CD4-positive, alpha-beta T cell treated with Interleukin-21 for 1 hour (primary cell): ENCODE measurements around the gene CEP57L1.
A peak's percentile ranks its signal among the peaks of the same experiment; 100 is the strongest.
"Not testable (repeated sequence)": the region's sequence is repeated elsewhere in the genome, so short reads cannot be mapped to it uniquely, and the experiment has no call there.

Source experiments
- DNase-seq: peaks from one replicate; pipeline ENCODE4 v3.0.0-alpha.2; 2020

Gene CEP57L1

GRCh38 chr6:109075934-109076333 lies 19.4 kb upstream of the CEP57L1 start:
- no peak for DNase-seq

GRCh38 chr6:109076377-109076776 lies 18.9 kb upstream of the CEP57L1 start:
- DNase-seq: no peak

- no peak for DNase-seq
Measured at GRCh38 chr6:109079981-109080380, 15.3 kb upstream of the CEP57L1 start.

DNA sequence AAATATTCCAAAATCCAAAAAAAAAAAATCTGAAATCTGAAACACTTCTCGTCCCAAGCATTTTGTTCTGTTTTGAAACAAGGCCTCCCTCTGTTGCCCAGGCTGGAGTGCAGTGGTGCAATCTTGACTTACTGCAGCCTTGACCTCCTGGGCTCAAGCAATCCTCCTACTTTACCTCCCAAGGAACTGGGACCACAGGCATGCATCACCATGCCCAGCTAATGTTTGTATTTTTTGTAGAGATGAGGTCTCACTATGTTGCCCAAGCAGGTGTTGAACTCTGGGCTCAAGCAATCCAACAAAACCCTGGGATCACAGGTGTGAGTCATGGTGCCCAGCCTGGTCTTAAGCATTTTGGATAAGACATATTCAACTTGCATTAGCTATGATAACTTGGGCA lies 14.3 kb upstream of the CEP57L1 start:
- no peak for DNase-seq

GRCh38 chr6:109081516-109082187 lies 13.7 kb upstream of the CEP57L1 start:
- DNase-seq: no peak

- no peak for DNase-seq
Measured at GRCh38 chr6:109082188-109082577, 13.1 kb upstream of the CEP57L1 start.

DNA sequence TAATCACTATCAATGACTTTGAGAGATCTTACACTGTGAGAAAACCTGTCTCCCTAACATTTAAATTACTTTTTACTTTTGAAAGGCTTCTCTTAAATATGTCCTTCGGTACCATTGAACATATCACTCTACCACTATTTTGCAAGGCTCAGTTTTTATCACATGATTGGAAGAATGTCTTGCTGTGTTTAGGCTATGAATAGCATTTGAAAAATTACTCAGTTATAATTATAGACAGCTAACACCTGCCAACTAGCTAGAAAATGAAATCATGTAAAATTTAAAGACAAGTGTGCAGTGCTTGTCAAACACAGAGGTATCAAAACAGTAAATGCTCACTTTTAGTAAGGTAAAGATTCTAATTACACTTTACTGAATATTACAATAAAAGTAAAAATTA lies 11.7 kb upstream of the CEP57L1 start:
- no peak for DNase-seq

GRCh38 chr6:109084146-109084545 lies 11.2 kb upstream of the CEP57L1 start:
- not testable (repeated sequence) for DNase-seq

GRCh38 chr6:109087661-109088264 lies 7.5 kb upstream of the CEP57L1 start:
- DNase-seq: no peak

GRCh38 chr6:109088995-109089394 lies 6.3 kb upstream of the CEP57L1 start:
- no peak for DNase-seq

DNA sequence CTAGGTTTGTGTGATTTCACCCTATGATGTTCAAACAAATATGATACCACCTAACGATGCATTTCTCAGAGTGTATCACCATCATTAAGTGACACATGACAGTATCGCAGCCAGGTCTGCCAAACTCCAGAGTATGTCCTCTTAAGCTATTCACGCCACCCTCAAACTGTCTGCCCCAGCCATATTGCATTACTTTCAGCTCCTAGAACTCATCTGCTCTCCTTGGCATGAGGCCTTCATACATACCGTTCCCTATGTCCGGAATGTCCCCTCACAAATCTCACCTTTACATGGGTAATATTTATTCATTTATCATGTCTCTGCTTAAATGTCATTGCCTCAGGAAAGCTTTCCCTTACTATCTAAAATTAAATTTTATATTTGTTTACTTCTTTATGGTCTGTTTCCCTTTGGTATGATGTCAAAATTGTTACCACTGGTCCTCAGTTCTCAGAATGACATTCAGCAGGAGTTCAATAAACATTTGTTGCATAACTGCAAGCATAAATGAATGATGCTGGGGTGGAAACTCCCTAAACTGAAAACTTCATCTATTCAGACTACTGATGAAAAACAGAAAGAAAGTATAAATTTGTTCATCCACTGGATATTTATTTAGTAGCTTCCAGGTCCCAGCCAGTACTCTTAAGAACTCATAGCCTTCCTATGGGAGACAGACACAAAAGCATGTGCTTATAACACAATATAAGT lies 3.8 kb upstream of the CEP57L1 start:
- DNase-seq: peak; percentile 17

- no peak for DNase-seq
Measured at GRCh38 chr6:109092074-109092473, 3.2 kb upstream of the CEP57L1 start.

GRCh38 chr6:109093732-109094415 lies 1.4 kb upstream of the CEP57L1 start:
- DNase-seq: peak; percentile 16

DNA sequence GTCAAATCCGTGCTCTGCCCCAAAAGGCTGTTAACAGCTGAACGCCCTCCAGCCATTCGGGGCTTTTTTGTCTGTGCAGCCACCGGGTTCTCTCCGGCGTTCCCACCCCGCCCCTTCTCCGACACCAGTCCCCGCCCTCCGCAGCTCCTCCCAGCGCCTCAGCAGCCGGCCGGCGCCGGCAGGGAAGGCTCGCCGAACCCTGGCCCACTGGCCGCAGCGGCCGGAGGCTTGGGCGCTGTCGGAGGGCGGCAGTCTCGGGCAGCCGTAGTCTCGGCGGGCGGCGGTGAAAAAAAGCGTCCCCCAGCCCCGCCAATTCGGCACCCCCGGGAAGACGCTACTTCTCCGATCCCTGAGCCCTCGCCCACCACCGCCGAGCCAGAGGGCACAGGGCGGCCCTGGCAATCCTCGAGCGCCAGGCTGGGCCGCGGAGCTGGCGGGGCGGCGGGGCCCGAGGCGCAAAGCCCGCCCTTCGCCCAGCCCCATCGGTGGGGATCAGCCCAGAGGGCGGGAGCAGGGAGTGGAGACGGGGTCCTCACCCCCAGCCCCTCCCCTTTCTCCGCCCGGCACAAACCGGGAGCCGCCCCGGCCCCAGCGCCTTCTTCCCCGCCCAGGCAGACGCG lies 781 bp upstream of the CEP57L1 start, which contains the start of gene SESN1:
Gene SESN1, minus strand, starts transcription at position 431 of the 620 bp plus-strand sequence. CDS start 773 bp downstream, outside the sequence.
- DNase-seq: peak; percentile 88

DNA sequence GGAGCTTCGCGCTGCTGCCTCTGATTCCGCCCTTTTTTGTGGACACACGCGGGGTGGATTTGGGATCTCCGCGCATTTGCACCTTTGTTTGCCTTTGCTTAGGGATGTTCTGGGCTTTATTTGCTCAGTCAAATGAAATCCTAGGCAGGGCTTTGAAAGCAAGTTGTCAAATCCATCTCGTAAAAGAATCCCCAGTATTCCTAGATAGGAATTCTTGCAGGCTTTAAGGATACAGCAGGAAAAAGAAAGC lies 453 bp downstream of the CEP57L1 start:
- no peak for DNase-seq

DNA sequence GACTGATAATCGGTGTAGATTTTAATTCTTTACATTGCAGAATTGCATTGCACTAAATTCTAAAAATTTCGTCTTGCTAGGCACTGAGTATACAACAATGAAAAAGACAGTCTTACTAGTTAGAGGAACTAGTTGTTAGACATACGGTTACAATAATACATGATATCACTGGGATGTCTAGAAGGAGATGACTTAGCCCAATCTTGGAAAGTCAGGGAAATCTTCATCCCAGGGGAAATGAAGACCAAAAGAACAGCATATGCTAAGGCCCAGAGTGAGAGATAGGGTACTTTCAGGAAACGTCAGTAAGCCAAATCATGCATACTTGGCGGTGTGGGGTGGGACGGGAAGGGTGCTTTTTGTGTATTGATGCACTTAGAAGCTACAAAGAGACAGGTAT lies 901 bp downstream of the CEP57L1 start:
- DNase-seq: no peak

DNA sequence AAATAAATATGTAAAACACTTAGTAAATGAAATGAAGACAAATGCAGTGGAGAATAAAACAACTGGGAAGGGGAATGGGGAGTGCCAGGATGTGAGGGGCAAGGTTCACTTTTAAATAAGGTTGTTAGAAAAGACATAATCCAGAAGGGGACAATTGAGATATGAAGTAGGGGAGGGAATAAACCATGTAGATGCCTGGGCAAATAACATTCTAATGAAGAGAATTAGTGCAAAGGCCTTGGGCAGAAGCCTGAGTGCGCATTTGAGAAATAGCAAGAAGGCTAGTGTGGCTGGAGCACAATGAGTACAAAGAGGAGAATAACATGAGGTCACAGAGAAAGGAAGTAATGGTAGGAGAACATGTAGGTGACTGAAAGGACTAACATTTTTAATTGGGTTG lies 2.4 kb downstream of the CEP57L1 start:
- DNase-seq: no peak

GRCh38 chr6:109102762-109103161 lies 7.5 kb downstream of the CEP57L1 start:
- DNase-seq: no peak

DNA sequence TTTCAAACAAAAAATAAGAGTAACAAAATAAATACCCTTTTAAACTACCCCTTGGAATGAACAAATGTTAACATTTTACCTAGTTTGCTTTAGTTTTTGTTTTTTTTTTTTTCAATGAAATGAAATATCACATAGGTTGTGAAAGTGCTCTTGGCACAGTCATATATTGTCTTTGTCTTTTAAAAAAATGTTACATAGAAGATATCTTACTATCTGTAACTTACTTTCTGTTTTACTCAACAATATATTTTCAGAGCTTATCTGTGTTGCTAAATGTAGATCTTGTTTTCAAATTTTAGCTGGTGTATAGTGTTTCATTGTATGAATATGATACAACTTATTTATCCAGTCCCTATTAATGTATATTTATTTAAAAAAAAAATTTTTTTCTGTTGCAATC lies 8.6 kb downstream of the CEP57L1 start:
- no peak for DNase-seq

- no peak for DNase-seq
Measured at GRCh38 chr6:109104512-109104911, 9.2 kb downstream of the CEP57L1 start.

DNA sequence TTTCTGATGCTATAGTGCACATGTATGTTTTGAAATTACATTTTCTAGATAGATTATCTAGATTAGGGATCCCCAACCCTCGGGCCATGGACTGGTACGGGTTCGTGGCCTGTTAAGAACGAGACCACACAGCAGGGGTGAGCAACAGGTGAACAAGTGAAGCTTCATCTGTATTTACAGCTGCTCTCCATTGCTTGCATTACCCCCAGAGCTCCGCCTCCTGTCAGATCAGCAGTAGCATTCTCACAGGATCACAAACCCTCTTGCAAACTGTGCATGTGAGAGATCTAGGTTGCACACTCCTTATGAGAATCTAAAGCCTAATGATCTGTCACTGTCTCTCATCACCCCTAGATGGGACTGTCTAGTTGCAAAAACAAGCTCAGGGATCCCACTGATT lies 10.4 kb downstream of the CEP57L1 start:
- no peak for DNase-seq

- DNase-seq: not testable (repeated sequence)
Measured at GRCh38 chr6:109109663-109110062, 14.4 kb downstream of the CEP57L1 start.

DNA sequence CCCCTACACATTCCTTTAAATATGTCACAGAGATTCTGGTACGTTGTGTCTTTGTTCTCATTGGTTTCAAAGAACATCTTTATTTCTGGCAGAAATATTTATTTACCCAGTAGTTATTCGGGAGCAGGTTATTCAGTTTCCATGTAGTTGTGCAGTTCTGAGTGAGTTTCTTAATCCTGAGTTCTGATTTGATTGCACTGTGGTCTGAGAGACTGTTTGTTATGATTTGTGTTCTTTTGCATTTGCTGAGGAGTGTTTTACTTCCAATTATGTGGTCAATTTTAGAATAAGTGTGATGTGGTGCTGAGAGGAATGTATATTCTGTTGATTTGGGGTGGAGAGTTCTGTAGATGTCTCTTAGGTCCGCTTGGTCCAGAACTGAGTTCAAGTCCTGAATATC lies 17.4 kb downstream of the CEP57L1 start:
- DNase-seq: not testable (repeated sequence)
